ENCODE measurements around the gene KIAA1671. TPM values are rescaled to one million over a fixed set of nuclear protein-coding genes. Genes with fewer than 3 reads are reported as not detected.

The KIAA1671 gene
- polyA plus RNA-seq, 1 of the 3 experiments (the other 2 are of a cell fraction) = 7.4 TPM

- Histone ChIP-seq H3K27me3 (ENCODE audit: insufficient read depth) (no peaks in the 10 kb centered on the region), H3K9me2 (no peaks in the 10 kb centered on the region), H3K79me2 (ENCODE audit: insufficient read depth) (no peaks in the 10 kb centered on the region), H3K27ac (ENCODE audit: low read depth in 2 of 2, low read length in 1 of 2) (no peak overlapping the region), H3K9me3 (no peaks in the 10 kb centered on the region), H2AFZ (ENCODE audit: low read depth) (no peak overlapping the region), H3K4me2 (no peak overlapping the region), H3K4me3 (ENCODE audit: low read depth in 2 of 2, low read length in 1 of 2) (no peak overlapping the region), H3K9ac (no peak overlapping the region), H4K20me1 (ENCODE audit: insufficient read depth) (no peaks in the 10 kb centered on the region), H3K4me1 (ENCODE audit: control insufficient read depth in 1 of 2, insufficient read depth in 2 of 2, low read depth in 1 of 2, low read length in 1 of 2) (peaks cover 0 to 3% of the 10 kb centered on the region in 2 experiments; a peak in 1 of 4 replicates), H3F3A (replicated peaks; ENCODE audit: insufficient read depth) (no peaks in the 10 kb centered on the region), H3K36me3 (replicated peaks in 1 of 2; ENCODE audit: control insufficient read depth in 1 of 2, insufficient read depth in 2 of 2, low read length in 1 of 2) (no peaks in the 10 kb centered on the region)
- TF ChIP-seq USF1 (IDR thresholded peaks at IDR 0.05; ENCODE audit: borderline replicate concordance, low read depth) (no peak), CHD2 (IDR thresholded peaks at IDR 0.05; ENCODE audit: low read length, partially characterized antibody) (no peak), FOSL2 (IDR thresholded peaks at IDR 0.05; ENCODE audit: borderline replicate concordance, low read depth) (no peak), NFIC (IDR thresholded peaks at IDR 0.05; ENCODE audit: borderline replicate concordance) (no peak), REST (IDR thresholded peaks at IDR 0.05; ENCODE audit: low read depth, low read length) (no peak), TAF1 (IDR thresholded peaks at IDR 0.05; ENCODE audit: borderline replicate concordance, low read depth, low read length) (no peak), TCF12 (IDR thresholded peaks at IDR 0.05) (no peak), TEAD4 (IDR thresholded peaks at IDR 0.05; ENCODE audit: borderline replicate concordance, insufficient read depth) (no peak), RAD21 (IDR thresholded peaks at IDR 0.05; ENCODE audit: low read length) (no peak), ELF1 (IDR thresholded peaks at IDR 0.05) (no peak), GABPA (IDR thresholded peaks at IDR 0.05; ENCODE audit: low read depth) (no peak), MEF2A (IDR thresholded peaks at IDR 0.05; ENCODE audit: borderline replicate concordance, low read depth) (no peak), JUND (IDR thresholded peaks at IDR 0.05) (no peak), POLR2AphosphoS5 (IDR thresholded peaks at IDR 0.05; ENCODE audit: low read depth, low read length) (no peak)
- CTCF ChIA-PET = interaction anchor here (1.9 to 20.1 kb wide), 2 partner anchors 9 to 108 kb away, joined by 12 to 513 read pairs; no protein-coding TSS in a partner anchor
- POLR2A ChIA-PET = no interaction called here
- WGBS (ENCODE audit: low lambda C conversion rate) = 76% methylated on average over 7 of the region's 7 CpGs
- DNase-seq = no peak
These were observed 5.1 kb upstream of the KIAA1671 start for GRCh38 chr22:24947383-24947782.

- H3K9me2 ChIP-seq = no peaks in the 10 kb centered on the region
- ChIA-PET POLR2A (no interaction called here), CTCF (interaction anchor here (1.9 to 20.1 kb wide), 2 partner anchors 9 to 107 kb away, joined by 12 to 513 read pairs; no protein-coding TSS in a partner anchor)
- H3K36me3 ChIP-seq (replicated peaks in 1 of 2; ENCODE audit: control insufficient read depth in 1 of 2, insufficient read depth in 2 of 2, low read length in 1 of 2) = no peaks in the 10 kb centered on the region
- H3F3A ChIP-seq (replicated peaks; ENCODE audit: insufficient read depth) = no peaks in the 10 kb centered on the region
- peaks cover 0 to 3% of the 10 kb centered on the region in 2 experiments; a peak in 1 of 4 replicates for H3K4me1 ChIP-seq (ENCODE audit: control insufficient read depth in 1 of 2, insufficient read depth in 2 of 2, low read depth in 1 of 2, low read length in 1 of 2)
- WGBS (ENCODE audit: low lambda C conversion rate) = 82% methylated on average over 10 of the region's 12 CpGs
- no peaks in the 10 kb centered on the region for H3K9me3 ChIP-seq
- H3K4me3 ChIP-seq (ENCODE audit: low read depth in 2 of 2, low read length in 1 of 2) = no peak overlapping the region
- H4K20me1 ChIP-seq (ENCODE audit: insufficient read depth) = no peaks in the 10 kb centered on the region
- no peak for DNase-seq
- H3K27me3 ChIP-seq (ENCODE audit: insufficient read depth) = no peaks in the 10 kb centered on the region
- H2AFZ ChIP-seq (ENCODE audit: low read depth) = no peak overlapping the region
- H3K27ac ChIP-seq (ENCODE audit: low read depth in 2 of 2, low read length in 1 of 2) = no peak overlapping the region
- no peak overlapping the region for H3K4me2 ChIP-seq
- H3K9ac ChIP-seq = no peak overlapping the region
- 0 out of 2 replicates have a peak, but pooled peaks cover 3% of the 10 kb centered on the region for H3K79me2 ChIP-seq (ENCODE audit: insufficient read depth)
- no peak for TF ChIP-seq GATA2 (CRISPR knock-in tag; IDR thresholded peaks at IDR 0.05)
- no peak for TF ChIP-seq RAD21 (IDR thresholded peaks at IDR 0.05; ENCODE audit: low read length)
- no peak for TF ChIP-seq NFIC (IDR thresholded peaks at IDR 0.05; ENCODE audit: borderline replicate concordance)
- no peak for TF ChIP-seq TAF1 (IDR thresholded peaks at IDR 0.05; ENCODE audit: borderline replicate concordance, low read depth, low read length)
- no peak for TF ChIP-seq SMC3 (IDR thresholded peaks at IDR 0.05; ENCODE audit: low read depth, low read length)
- TF ChIP-seq POLR2AphosphoS5 (IDR thresholded peaks at IDR 0.05; ENCODE audit: low read depth, low read length) = no peak
- TF ChIP-seq CHD2 (IDR thresholded peaks at IDR 0.05; ENCODE audit: low read length, partially characterized antibody) = no peak
- TF ChIP-seq RXRA (IDR thresholded peaks at IDR 0.05; ENCODE audit: borderline replicate concordance, low read depth) = no peak
- TF ChIP-seq, protein P1, sequence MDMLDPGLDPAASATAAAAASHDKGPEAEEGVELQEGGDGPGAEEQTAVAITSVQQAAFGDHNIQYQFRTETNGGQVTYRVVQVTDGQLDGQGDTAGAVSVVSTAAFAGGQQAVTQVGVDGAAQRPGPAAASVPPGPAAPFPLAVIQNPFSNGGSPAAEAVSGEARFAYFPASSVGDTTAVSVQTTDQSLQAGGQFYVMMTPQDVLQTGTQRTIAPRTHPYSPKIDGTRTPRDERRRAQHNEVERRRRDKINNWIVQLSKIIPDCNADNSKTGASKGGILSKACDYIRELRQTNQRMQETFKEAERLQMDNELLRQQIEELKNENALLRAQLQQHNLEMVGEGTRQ (IDR thresholded peaks at IDR 0.05; ENCODE audit: borderline replicate concordance, low read depth, low read length) = no peak
- no peak for TF ChIP-seq YY1 (IDR thresholded peaks at IDR 0.05; ENCODE audit: low read depth)
- TF ChIP-seq, protein P2, sequence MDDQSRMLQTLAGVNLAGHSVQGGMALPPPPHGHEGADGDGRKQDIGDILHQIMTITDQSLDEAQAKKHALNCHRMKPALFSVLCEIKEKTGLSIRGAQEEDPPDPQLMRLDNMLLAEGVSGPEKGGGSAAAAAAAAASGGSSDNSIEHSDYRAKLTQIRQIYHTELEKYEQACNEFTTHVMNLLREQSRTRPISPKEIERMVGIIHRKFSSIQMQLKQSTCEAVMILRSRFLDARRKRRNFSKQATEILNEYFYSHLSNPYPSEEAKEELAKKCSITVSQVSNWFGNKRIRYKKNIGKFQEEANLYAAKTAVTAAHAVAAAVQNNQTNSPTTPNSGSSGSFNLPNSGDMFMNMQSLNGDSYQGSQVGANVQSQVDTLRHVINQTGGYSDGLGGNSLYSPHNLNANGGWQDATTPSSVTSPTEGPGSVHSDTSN (IDR thresholded peaks at IDR 0.05) = no peak
- no peak for TF ChIP-seq SIN3A (IDR thresholded peaks at IDR 0.05; ENCODE audit: borderline replicate concordance, low read depth, low read length)
- TF ChIP-seq RFX5 (IDR thresholded peaks at IDR 0.05; ENCODE audit: low read length) = no peak
These were observed 4.6 kb upstream of the KIAA1671 start for GRCh38 chr22:24947881-24948280.
